Testis (tissue), 2 donors: Measurements from ENCODE around the gene CHIC1.

Experiments
- POLR2A ChIP-seq: fragments of 450-650 bp; IDR thresholded peaks from one replicate; pipeline ENCODE4 v1.6.1; 2017; ENCODE audit warnings: antibody characterized with exemption, mild to moderate bottlenecking, moderate library complexity
- TF ChIP-seq, protein P1 (sequence below), 3 experiments: fragments of 450-650 bp in 2 of 3; fragments of 200-600 bp in 1 of 3; sonication (generic) in 1 of 3; IDR thresholded peaks; one replicate each; pipeline ENCODE4 v1.5.1; 2016 to 2019; ENCODE audit warnings: antibody characterized with exemption in 3 of 3, mild to moderate bottlenecking in 2 of 3, moderate library complexity in 1 of 3

DNA sequence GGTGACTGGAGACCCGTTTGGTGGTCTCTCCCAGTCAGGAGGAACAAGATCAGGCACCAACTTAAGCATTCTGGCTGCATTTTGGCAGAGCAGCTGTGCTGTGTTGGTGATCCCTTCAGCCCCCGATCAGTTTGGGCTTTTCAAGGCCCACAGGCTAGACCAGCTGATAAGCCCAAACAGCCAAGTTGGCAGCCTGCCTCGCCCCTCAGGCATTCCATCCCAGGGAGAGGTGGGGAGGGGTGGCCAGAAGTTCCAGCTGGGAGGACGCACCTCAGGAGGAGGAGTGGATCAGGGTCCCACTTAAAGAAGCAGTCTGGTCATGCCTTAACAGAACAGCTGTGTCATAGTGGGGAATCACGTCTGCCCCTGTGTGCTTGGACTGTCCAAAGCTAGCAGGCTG lies 105.8 kb downstream of the CHIC1 start:
- TF ChIP-seq, protein P1, sequence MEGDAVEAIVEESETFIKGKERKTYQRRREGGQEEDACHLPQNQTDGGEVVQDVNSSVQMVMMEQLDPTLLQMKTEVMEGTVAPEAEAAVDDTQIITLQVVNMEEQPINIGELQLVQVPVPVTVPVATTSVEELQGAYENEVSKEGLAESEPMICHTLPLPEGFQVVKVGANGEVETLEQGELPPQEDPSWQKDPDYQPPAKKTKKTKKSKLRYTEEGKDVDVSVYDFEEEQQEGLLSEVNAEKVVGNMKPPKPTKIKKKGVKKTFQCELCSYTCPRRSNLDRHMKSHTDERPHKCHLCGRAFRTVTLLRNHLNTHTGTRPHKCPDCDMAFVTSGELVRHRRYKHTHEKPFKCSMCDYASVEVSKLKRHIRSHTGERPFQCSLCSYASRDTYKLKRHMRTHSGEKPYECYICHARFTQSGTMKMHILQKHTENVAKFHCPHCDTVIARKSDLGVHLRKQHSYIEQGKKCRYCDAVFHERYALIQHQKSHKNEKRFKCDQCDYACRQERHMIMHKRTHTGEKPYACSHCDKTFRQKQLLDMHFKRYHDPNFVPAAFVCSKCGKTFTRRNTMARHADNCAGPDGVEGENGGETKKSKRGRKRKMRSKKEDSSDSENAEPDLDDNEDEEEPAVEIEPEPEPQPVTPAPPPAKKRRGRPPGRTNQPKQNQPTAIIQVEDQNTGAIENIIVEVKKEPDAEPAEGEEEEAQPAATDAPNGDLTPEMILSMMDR (IDR thresholded peaks at IDR 0.05), result no peak
- TF ChIP-seq POLR2A, result no peak
